NB4 (cell line): ENCODE measurements around the gene ZNF773.
"Not testable (repeated sequence)": the region's sequence is repeated elsewhere in the genome, so short reads cannot be mapped to it uniquely, and the experiment has no call there.

Source experiments
- DNase-seq: peaks from one replicate; pipeline ENCODE4 v3.0.0; 2010; ENCODE audit warnings: low read depth
- H3K4me3 ChIP-seq: one replicate; pipeline ENCODE4 v1.5.1; 2011; ENCODE audit warnings: mild to moderate bottlenecking, low read depth, low read length, moderate library complexity
- CTCF ChIP-seq: IDR thresholded peaks from one replicate; pipeline ENCODE4 v1.5.1; 2012; ENCODE audit warnings: low read depth, low read length
- MAX ChIP-seq: IDR thresholded peaks from 2 replicates; pipeline ENCODE4 v1.6.1; 2011; ENCODE audit warnings: low read depth, low read length
- MYC ChIP-seq: IDR thresholded peaks from 2 replicates; pipeline ENCODE4 v1.6.1; 2011; ENCODE audit warnings: low read depth, low read length
- POLR2A ChIP-seq: IDR thresholded peaks from 2 replicates; pipeline ENCODE4 v1.6.1; 2011; ENCODE audit warnings: mild to moderate bottlenecking; ENCODE audit not compliant: insufficient read length; ENCODE audit errors: extremely low read depth

Gene ZNF773

GRCh38 chr19:57477191-57478008 lies 22.3 kb upstream of the ZNF773 start, which contains the start of gene ZNF772:
Gene ZNF772 (minus strand): TSS chr19:57477566. CDS start chr19:57477309, 257 bp downstream.
- peak within 1 kb of the TSS; percentile 79 for H3K4me3 ChIP-seq
- peak; percentile 43 for TF ChIP-seq CTCF
- TF ChIP-seq MAX, result no peak
- peak; percentile 93 for DNase-seq

GRCh38 chr19:57487477-57488298 lies 12.1 kb upstream of the ZNF773 start, which contains the start of gene ZNF419:
Gene ZNF419 (plus strand): TSS chr19:57487750. CDS start chr19:57487951, 201 bp downstream.
- H3K4me3 ChIP-seq, result peak within 1 kb of the TSS; percentile 77
- peak; percentile 45 for TF ChIP-seq POLR2A
- DNase-seq, result peak; percentile 78

- peak overlapping the region; percentile 28 for H3K4me3 ChIP-seq
- not testable (repeated sequence) for DNase-seq
Measured at GRCh38 chr19:57488299-57488644, 11.5 kb upstream of the ZNF773 start.

GRCh38 chr19:57499332-57499679 lies 432 bp upstream of the ZNF773 start:
- not testable (repeated sequence) for H3K4me3 ChIP-seq

GRCh38 chr19:57500400-57500799 lies 662 bp downstream of the ZNF773 start:
- H3K4me3 ChIP-seq, result peak overlapping the region; percentile 63
- not testable (repeated sequence) for DNase-seq

More at GRCh38 chr19:57499332-57499679, 432 bp upstream of the ZNF773 start:
- not testable (repeated sequence) for DNase-seq

GRCh38 chr19:57506163-57506562 lies 6.4 kb downstream of the ZNF773 start:
- no peak for DNase-seq

GRCh38 chr19:57511484-57511883 lies 11.7 kb downstream of the ZNF773 start:
- DNase-seq, result no peak
- no peak overlapping the region for H3K4me3 ChIP-seq
- TF ChIP-seq MAX (no peak), POLR2A (no peak), MYC (no peak), CTCF (no peak)

More at GRCh38 chr19:57506163-57506562, 6.4 kb downstream of the ZNF773 start:
- no peak overlapping the region for H3K4me3 ChIP-seq
- TF ChIP-seq MAX, result no peak
- no peak for TF ChIP-seq MYC
- TF ChIP-seq CTCF, result no peak
- TF ChIP-seq POLR2A, result no peak

- TF ChIP-seq CTCF (no peak), POLR2A (no peak), MYC (no peak), MAX (no peak)
- peak; percentile 12 for DNase-seq
- no peak overlapping the region for H3K4me3 ChIP-seq
Measured at GRCh38 chr19:57512845-57513244, 13.1 kb downstream of the ZNF773 start.
